H9 (cell line): ENCODE measurements around the gene GALNT17. TPM values are rescaled to one million over a fixed set of nuclear protein-coding genes. Genes with fewer than 3 reads are reported as not detected.

Experiments used
- DNase-seq: peaks from one replicate; pipeline ENCODE4 v3.0.0-alpha.2; 2017
- H2AFZ ChIP-seq: one replicate; pipeline ENCODE4 v1.6.1; 2013; ENCODE audit warnings: mild to moderate bottlenecking, low read length, control low read depth, moderate library complexity
- H2AK5ac ChIP-seq: 2 replicates; pipeline ENCODE4 v1.6.1; 2013; ENCODE audit warnings: low read length, control low read depth, mixed read lengths; ENCODE audit not compliant: insufficient read length
- H2BK120ac ChIP-seq: one replicate; pipeline ENCODE4 v1.6.1; 2013; ENCODE audit warnings: low read depth, mild to moderate bottlenecking, low read length, control low read depth, inconsistent platforms; ENCODE audit not compliant: poor library complexity, severe bottlenecking
- H2BK12ac ChIP-seq: 2 replicates; pipeline ENCODE4 v1.6.1; 2013; ENCODE audit warnings: low read length, control low read depth, mixed read lengths, low read depth; ENCODE audit not compliant: insufficient read length
- H2BK15ac ChIP-seq: 2 replicates; pipeline ENCODE4 v1.6.1; 2013; ENCODE audit warnings: low read depth, low read length, control low read depth
- H2BK20ac ChIP-seq: one replicate; pipeline ENCODE4 v1.6.1; 2013; ENCODE audit warnings: low read depth, mild to moderate bottlenecking, low read length, control low read depth, inconsistent platforms; ENCODE audit not compliant: poor library complexity, severe bottlenecking
- H2BK5ac ChIP-seq: 2 replicates; pipeline ENCODE4 v1.6.1; 2013; ENCODE audit warnings: low read length, control low read depth, mixed read lengths; ENCODE audit not compliant: insufficient read length
- H3K14ac ChIP-seq: 2 replicates; pipeline ENCODE4 v1.6.1; 2013; ENCODE audit warnings: low read length, control low read depth; ENCODE audit not compliant: insufficient read depth
- H3K18ac ChIP-seq: 2 replicates; pipeline ENCODE4 v1.6.1; 2013; ENCODE audit warnings: low read depth, mild to moderate bottlenecking, mixed read lengths, low read length, control low read depth; ENCODE audit not compliant: insufficient read length
- H3K23ac ChIP-seq: 2 replicates; pipeline ENCODE4 v1.6.1; 2013; ENCODE audit warnings: low read length, control low read depth, mixed read lengths, low read depth; ENCODE audit not compliant: insufficient read length
- H3K23me2 ChIP-seq: 2 replicates; pipeline ENCODE4 v1.6.1; 2013; ENCODE audit warnings: low read depth, mild to moderate bottlenecking, mixed read lengths, low read length, control low read depth; ENCODE audit not compliant: insufficient read length, poor library complexity, severe bottlenecking
- H3K27ac ChIP-seq: 2 replicates; pipeline ENCODE4 v1.5.1; 2013; ENCODE audit warnings: low read length, control low read depth, mixed read lengths, low read depth; ENCODE audit not compliant: insufficient read length
- H3K27me3 ChIP-seq: 2 replicates; pipeline ENCODE4 v1.6.1; 2013; ENCODE audit warnings: low read length, control low read depth, inconsistent platforms; ENCODE audit not compliant: insufficient read depth
- H3K4ac ChIP-seq: 2 replicates; pipeline ENCODE4 v1.6.1; 2013; ENCODE audit warnings: low read depth, mild to moderate bottlenecking, control low read depth, inconsistent platforms, low read length, moderate library complexity
- H3K4me1 ChIP-seq: 2 replicates; pipeline ENCODE4 v1.6.1; 2013; ENCODE audit warnings: low read length, control low read depth, inconsistent platforms; ENCODE audit not compliant: insufficient read depth
- H3K4me2 ChIP-seq: 2 replicates; pipeline ENCODE4 v1.6.1; 2013; ENCODE audit warnings: low read length, control low read depth, mixed read lengths; ENCODE audit not compliant: insufficient read length, insufficient read depth
- H3K56ac ChIP-seq: 2 replicates; pipeline ENCODE4 v1.6.1; 2013; ENCODE audit warnings: low read depth, mild to moderate bottlenecking, mixed read lengths, low read length, control low read depth; ENCODE audit not compliant: insufficient read length
- H3K79me1 ChIP-seq: 2 replicates; pipeline ENCODE4 v1.6.1; 2013; ENCODE audit warnings: low read depth, mild to moderate bottlenecking, moderate library complexity, low read length, control low read depth, inconsistent platforms; ENCODE audit not compliant: insufficient read depth, poor library complexity, severe bottlenecking
- H3K79me2 ChIP-seq: 2 replicates; pipeline ENCODE4 v1.6.1; 2013; ENCODE audit warnings: low read length, control low read depth, inconsistent platforms; ENCODE audit not compliant: insufficient read depth
- H3K9ac ChIP-seq: 2 replicates; pipeline ENCODE4 v1.6.1; 2013; ENCODE audit warnings: low read length, control low read depth, mixed read lengths; ENCODE audit not compliant: insufficient read length; ENCODE audit errors: extremely low read depth
- H3K9me3 ChIP-seq: one replicate; pipeline ENCODE4 v1.6.1; 2013; ENCODE audit warnings: low read depth, low read length, inconsistent platforms; ENCODE audit not compliant: control insufficient read depth
- H3T11ph ChIP-seq: one replicate; pipeline ENCODE4 v1.6.1; 2013; ENCODE audit warnings: mild to moderate bottlenecking, low read length, control low read depth, inconsistent platforms
- H4K20me1 ChIP-seq: one replicate; pipeline ENCODE4 v1.6.1; 2013; ENCODE audit not compliant: control insufficient read depth, insufficient read length, insufficient read depth
- H4K5ac ChIP-seq: 2 replicates; pipeline ENCODE4 v1.6.1; 2013; ENCODE audit warnings: low read depth, mild to moderate bottlenecking, mixed read lengths, low read length, control low read depth; ENCODE audit not compliant: insufficient read length
- H4K8ac ChIP-seq: replicated peaks from 2 replicates; pipeline ENCODE4 v1.6.1; 2013; ENCODE audit warnings: low read length, control low read depth, mixed read lengths, low read depth; ENCODE audit not compliant: insufficient read length
- H4K91ac ChIP-seq: 2 replicates; pipeline ENCODE4 v1.6.1; 2013; ENCODE audit warnings: low read depth, mild to moderate bottlenecking, moderate library complexity, mixed read lengths, low read length, control low read depth; ENCODE audit not compliant: insufficient read length
- H3K27ac Mint-ChIP-seq, 3 experiments: 2 replicates in 2 of 3; 3 replicates in 1 of 3; pipeline ENCODE4 v1.8.0; 2020 to 2021; ENCODE audit warnings: mixed read lengths in 3 of 3, mild to moderate bottlenecking in 1 of 3, moderate library complexity in 1 of 3
- H3K27me3 Mint-ChIP-seq: 2 replicates; pipeline ENCODE4 v1.8.0; 2021; ENCODE audit warnings: low read depth, mild to moderate bottlenecking, moderate library complexity, mixed read lengths
- H3K36me3 Mint-ChIP-seq, 3 experiments: 2 replicates in 2 of 3; 3 replicates in 1 of 3; pipeline ENCODE4 v1.8.0; 2020 to 2021; ENCODE audit warnings: low read depth in 3 of 3, mixed read lengths in 3 of 3; ENCODE audit not compliant: insufficient read depth in 1 of 3
- H3K4me1 Mint-ChIP-seq, 2 experiments: 2 replicates each; pipeline ENCODE4 v1.8.0; 2020; ENCODE audit warnings: mixed read lengths in 2 of 2
- H3K4me3 Mint-ChIP-seq, 2 experiments: 2 replicates in 1 of 2; 3 replicates in 1 of 2; pipeline ENCODE4 v1.8.0; 2020 to 2021; ENCODE audit warnings: mild to moderate bottlenecking in 2 of 2, mixed read lengths in 2 of 2, moderate library complexity in 1 of 2
- H3K9me3 Mint-ChIP-seq, 2 experiments: 2 replicates in 1 of 2; 3 replicates in 1 of 2; pipeline ENCODE4 v1.8.0; 2020; ENCODE audit warnings: mild to moderate bottlenecking in 2 of 2, mixed read lengths in 2 of 2, moderate library complexity in 1 of 2
- WGBS: extraction: QIAGEN DNeasy Blood & Tissue Kit; methylation state at CpG from one replicate; pipeline ENCODE4 v1.1.7; 2013; ENCODE audit warnings: missing lambda C conversion rate, low lambda C conversion rate, mixed read lengths; ENCODE audit not compliant: insufficient read length; ENCODE audit errors: extremely low coverage; 5-methylcytosine and 5-hydroxymethylcytosine counted together
- total RNA-seq: library from RNA; stranded (reverse); gene quantifications from 2 replicates; pipeline ENCODE4 v1.2.1, GENCODE V29; 2021
- TF ChIP-seq, protein P1 (sequence below): fragments of 200-600 bp; sonication (generic); conservative IDR thresholded peaks from 3 replicates; pipeline ENCODE4 v1.8.0; 2021; ENCODE audit warnings: antibody characterized with exemption, mild to moderate bottlenecking

Gene GALNT17
- total RNA-seq, 1 experiment from 2014 or later: 43.2 TPM

DNA sequence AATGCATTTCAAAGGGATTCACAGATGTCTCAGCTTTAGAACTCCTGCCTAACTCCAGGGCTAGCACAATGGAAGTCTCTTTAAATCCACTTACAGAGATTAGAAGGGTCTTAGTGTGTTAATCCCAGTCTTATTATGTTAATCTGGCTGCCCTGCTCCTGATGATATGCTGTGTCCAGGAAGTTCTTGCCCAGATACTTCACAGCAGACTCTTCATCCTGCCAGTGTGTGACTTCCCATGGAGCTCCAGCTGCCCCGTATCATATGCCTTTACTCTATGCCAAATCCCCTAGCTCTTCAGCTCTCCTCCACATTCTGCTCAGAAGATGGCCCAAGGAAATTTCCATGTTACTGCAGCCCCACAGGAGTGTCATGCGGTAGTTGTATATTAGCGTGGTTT is 533.8 kb downstream of the GALNT17 start:
- no peaks in the 10 kb centered on the region for H3K79me2 ChIP-seq
- H4K8ac ChIP-seq: no peak overlapping the region
- H2BK15ac ChIP-seq: no peak overlapping the region
- no peak overlapping the region for H3K27ac ChIP-seq
- H3K9me3 ChIP-seq: no peaks in the 10 kb centered on the region
- Mint-ChIP-seq H3K27me3 (no peaks in the 10 kb centered on the region), H3K27ac (no peak overlapping the region), H3K9me3 (peaks cover 19 to 25% of the 10 kb centered on the region in 2 experiments; a peak in 4 of 5 replicates), H3K36me3 (peaks cover 29 to 35% (median 31%) of the 10 kb centered on the region in 3 experiments), H3K4me3 (no peak overlapping the region), H3K4me1 (peaks cover 6 to 11% of the 10 kb centered on the region in 2 experiments; a peak in 3 of 4 replicates)
- no CpG with 5 or more reads among the region's 3 CpGs for WGBS
- no peaks in the 10 kb centered on the region for H4K20me1 ChIP-seq
- no peak overlapping the region for H3K9ac ChIP-seq
- no peak overlapping the region for H3K4ac ChIP-seq
- H3K27me3 ChIP-seq: no peaks in the 10 kb centered on the region
- no peak overlapping the region for H2AFZ ChIP-seq
- no peak overlapping the region for H3K56ac ChIP-seq
- no peak for DNase-seq
- no peak overlapping the region for H3K18ac ChIP-seq
- no peak overlapping the region for H3T11ph ChIP-seq
- no peak overlapping the region for H4K5ac ChIP-seq
- no peak overlapping the region for H3K14ac ChIP-seq
- H3K23ac ChIP-seq: no peak overlapping the region
- H2BK5ac ChIP-seq: no peak overlapping the region
- no peaks in the 10 kb centered on the region for H3K4me1 ChIP-seq
- H2BK12ac ChIP-seq: no peak overlapping the region
- TF ChIP-seq, protein P1, sequence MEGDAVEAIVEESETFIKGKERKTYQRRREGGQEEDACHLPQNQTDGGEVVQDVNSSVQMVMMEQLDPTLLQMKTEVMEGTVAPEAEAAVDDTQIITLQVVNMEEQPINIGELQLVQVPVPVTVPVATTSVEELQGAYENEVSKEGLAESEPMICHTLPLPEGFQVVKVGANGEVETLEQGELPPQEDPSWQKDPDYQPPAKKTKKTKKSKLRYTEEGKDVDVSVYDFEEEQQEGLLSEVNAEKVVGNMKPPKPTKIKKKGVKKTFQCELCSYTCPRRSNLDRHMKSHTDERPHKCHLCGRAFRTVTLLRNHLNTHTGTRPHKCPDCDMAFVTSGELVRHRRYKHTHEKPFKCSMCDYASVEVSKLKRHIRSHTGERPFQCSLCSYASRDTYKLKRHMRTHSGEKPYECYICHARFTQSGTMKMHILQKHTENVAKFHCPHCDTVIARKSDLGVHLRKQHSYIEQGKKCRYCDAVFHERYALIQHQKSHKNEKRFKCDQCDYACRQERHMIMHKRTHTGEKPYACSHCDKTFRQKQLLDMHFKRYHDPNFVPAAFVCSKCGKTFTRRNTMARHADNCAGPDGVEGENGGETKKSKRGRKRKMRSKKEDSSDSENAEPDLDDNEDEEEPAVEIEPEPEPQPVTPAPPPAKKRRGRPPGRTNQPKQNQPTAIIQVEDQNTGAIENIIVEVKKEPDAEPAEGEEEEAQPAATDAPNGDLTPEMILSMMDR: no peak
- no peak overlapping the region for H3K4me2 ChIP-seq
- H3K79me1 ChIP-seq: no peaks in the 10 kb centered on the region
- no peak overlapping the region for H2BK120ac ChIP-seq
- no peak overlapping the region for H2BK20ac ChIP-seq
- H2AK5ac ChIP-seq: no peak overlapping the region
- no peak overlapping the region for H4K91ac ChIP-seq
- no peaks in the 10 kb centered on the region for H3K23me2 ChIP-seq
